ENCODE results near the gene ESR1.
"Not testable (repeated sequence)": the region's sequence is repeated elsewhere in the genome, so short reads cannot be mapped to it uniquely, and the experiment has no call there.

ESR1 gene

GRCh38 chr6:151894426-151894825 is 86.9 kb downstream of the ESR1 start:
- DNase-seq (ENCODE audit: low read depth): not testable (repeated sequence)

GRCh38 chr6:151899221-151899620 is 91.7 kb downstream of the ESR1 start:
- not testable (repeated sequence) for DNase-seq (ENCODE audit: low read depth)

- not testable (repeated sequence) for DNase-seq (ENCODE audit: low read depth)
These were observed 92.3 kb downstream of the ESR1 start for GRCh38 chr6:151899796-151900195.

- no peak for DNase-seq (ENCODE audit: low read depth)
These were observed 92.8 kb downstream of the ESR1 start for GRCh38 chr6:151900256-151900655.

- DNase-seq (ENCODE audit: low read depth): no peak
These were observed 93.5 kb downstream of the ESR1 start for GRCh38 chr6:151901009-151901411.

- no peak for DNase-seq (ENCODE audit: low read depth)
These were observed 97.1 kb downstream of the ESR1 start for GRCh38 chr6:151904631-151905030.

- no peak for DNase-seq (ENCODE audit: low read depth)
These were observed 97.6 kb downstream of the ESR1 start for GRCh38 chr6:151905072-151905471.

GRCh38 chr6:151905854-151906253 is 98.4 kb downstream of the ESR1 start:
- no peak for DNase-seq (ENCODE audit: low read depth)

- no peak for DNase-seq (ENCODE audit: low read depth)
These were observed 103.9 kb downstream of the ESR1 start for GRCh38 chr6:151911401-151911800.

- no peak for DNase-seq (ENCODE audit: low read depth)
These were observed 107.0 kb downstream of the ESR1 start for GRCh38 chr6:151914484-151914883.

GRCh38 chr6:151916075-151916474 is 108.6 kb downstream of the ESR1 start:
- DNase-seq (ENCODE audit: low read depth): no peak

GRCh38 chr6:151916680-151917164 is 109.2 kb downstream of the ESR1 start:
- DNase-seq (ENCODE audit: low read depth): no peak

GRCh38 chr6:151917531-151918329 is 110.2 kb downstream of the ESR1 start:
- DNase-seq (ENCODE audit: low read depth): no peak

- no peak for DNase-seq (ENCODE audit: low read depth)
These were observed 132.8 kb downstream of the ESR1 start for GRCh38 chr6:151940307-151940706.

- no peak for DNase-seq (ENCODE audit: low read depth)
These were observed 140.7 kb downstream of the ESR1 start for GRCh38 chr6:151948002-151948743.

GRCh38 chr6:151958332-151958731 is 150.8 kb downstream of the ESR1 start:
- DNase-seq (ENCODE audit: low read depth): no peak

- DNase-seq (ENCODE audit: low read depth): no peak
These were observed 151.6 kb downstream of the ESR1 start for GRCh38 chr6:151959086-151959485.

- DNase-seq (ENCODE audit: low read depth): no peak
These were observed 154.3 kb downstream of the ESR1 start for GRCh38 chr6:151961809-151962208.

GRCh38 chr6:151962246-151962846 is 154.9 kb downstream of the ESR1 start:
- no peak for DNase-seq (ENCODE audit: low read depth)

- DNase-seq (ENCODE audit: low read depth): no peak
These were observed 155.5 kb downstream of the ESR1 start for GRCh38 chr6:151963001-151963400.

GRCh38 chr6:151964412-151964811 is 156.9 kb downstream of the ESR1 start:
- DNase-seq (ENCODE audit: low read depth): not testable (repeated sequence)

- no peak for DNase-seq (ENCODE audit: low read depth)
These were observed 166.7 kb downstream of the ESR1 start for GRCh38 chr6:151974061-151974617.

All from stimulated activated CD8-positive, alpha-beta memory T cell treated with anti-CD3 and anti-CD28 coated beads, Interleukin-4, amount 100 ng/mL, for 24 hours (primary cell).